ENCODE data around the gene BRD3.

DNA sequence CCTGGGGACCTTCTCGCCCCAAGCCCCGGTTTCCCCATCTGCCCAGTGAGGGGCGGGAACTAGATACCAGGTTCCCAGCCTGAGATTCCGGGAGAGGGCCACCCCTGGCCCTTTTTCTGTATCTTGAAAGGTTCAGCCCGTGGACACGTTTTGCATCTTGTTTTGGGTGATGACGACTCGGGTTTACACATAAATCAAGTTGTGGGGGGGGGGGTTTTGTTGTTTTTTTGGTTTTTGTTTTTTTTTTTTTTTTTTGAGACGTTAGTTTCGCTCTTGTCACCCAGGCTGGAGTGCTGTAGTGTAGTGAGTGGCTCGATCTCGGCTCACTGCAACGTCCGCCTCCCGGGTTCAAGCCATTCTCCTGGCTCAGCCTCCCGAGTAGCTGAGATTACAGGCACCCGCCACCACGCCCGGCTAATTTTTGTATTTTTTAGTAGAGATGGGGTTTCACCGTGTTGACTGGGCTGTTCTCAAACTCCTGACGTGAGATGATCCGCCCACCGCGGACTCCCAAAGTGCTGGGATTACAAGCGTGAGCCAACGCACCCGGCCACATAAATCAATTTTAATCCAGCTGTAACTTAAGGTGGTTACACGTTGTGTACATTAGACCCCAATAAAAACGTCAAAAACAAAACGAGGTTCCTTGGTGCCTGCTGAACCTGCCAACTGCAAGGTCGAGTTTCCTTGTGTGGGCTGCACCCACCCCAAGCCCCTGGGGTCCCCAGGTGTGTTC lies 1.1 kb upstream of the BRD3 start:
- TF ChIP-seq MAFK (IDR thresholded peaks at IDR 0.05; ENCODE audit: partially characterized antibody) = no peak
- no peak for TF ChIP-seq CTCF (IDR thresholded peaks at IDR 0.05)
- TF ChIP-seq CEBPB (IDR thresholded peaks at IDR 0.05) = no peak
- TF ChIP-seq ZFP36 (IDR thresholded peaks at IDR 0.05; ENCODE audit: borderline replicate concordance, partially characterized antibody) = no peak
- no peak for TF ChIP-seq PHF8 (IDR thresholded peaks at IDR 0.05; ENCODE audit: borderline replicate concordance, low read depth)
- no peak for TF ChIP-seq CHD4 (IDR thresholded peaks at IDR 0.05; ENCODE audit: borderline replicate concordance)
- TF ChIP-seq RARB (CRISPR knock-in tag; IDR thresholded peaks at IDR 0.05) = no peak

All from A549 (cell line).